ENCODE data around the gene PLA2G12A.

GRCh38 chr4:109682875-109683274 is 47.0 kb downstream of the PLA2G12A start:
- TF ChIP-seq CTCF (tag by site-specific recombination; IDR thresholded peaks at IDR 0.05) (no peak), ZFP37 (tag by site-specific recombination; IDR thresholded peaks at IDR 0.05) (no peak), ZNF138 (tag by site-specific recombination; IDR thresholded peaks at IDR 0.05; ENCODE audit: borderline replicate concordance) (no peak), REST (tag by site-specific recombination; IDR thresholded peaks at IDR 0.05) (no peak), ZNF747 (tag by site-specific recombination; IDR thresholded peaks at IDR 0.05) (no peak)

Measured in HEK293 (cell line).